HS-27A (cell line): Measurements from ENCODE around the gene TUBB4B.
A peak's percentile ranks its signal among the peaks of the same experiment; 100 is the strongest.
"Not testable (repeated sequence)": the region's sequence is repeated elsewhere in the genome, so short reads cannot be mapped to it uniquely, and the experiment has no call there.

Source experiments
- DNase-seq: peaks from one replicate; pipeline ENCODE4 v3.0.0-alpha.2; 2012; ENCODE audit warnings: low read depth, missing footprints

TUBB4B gene

DNA sequence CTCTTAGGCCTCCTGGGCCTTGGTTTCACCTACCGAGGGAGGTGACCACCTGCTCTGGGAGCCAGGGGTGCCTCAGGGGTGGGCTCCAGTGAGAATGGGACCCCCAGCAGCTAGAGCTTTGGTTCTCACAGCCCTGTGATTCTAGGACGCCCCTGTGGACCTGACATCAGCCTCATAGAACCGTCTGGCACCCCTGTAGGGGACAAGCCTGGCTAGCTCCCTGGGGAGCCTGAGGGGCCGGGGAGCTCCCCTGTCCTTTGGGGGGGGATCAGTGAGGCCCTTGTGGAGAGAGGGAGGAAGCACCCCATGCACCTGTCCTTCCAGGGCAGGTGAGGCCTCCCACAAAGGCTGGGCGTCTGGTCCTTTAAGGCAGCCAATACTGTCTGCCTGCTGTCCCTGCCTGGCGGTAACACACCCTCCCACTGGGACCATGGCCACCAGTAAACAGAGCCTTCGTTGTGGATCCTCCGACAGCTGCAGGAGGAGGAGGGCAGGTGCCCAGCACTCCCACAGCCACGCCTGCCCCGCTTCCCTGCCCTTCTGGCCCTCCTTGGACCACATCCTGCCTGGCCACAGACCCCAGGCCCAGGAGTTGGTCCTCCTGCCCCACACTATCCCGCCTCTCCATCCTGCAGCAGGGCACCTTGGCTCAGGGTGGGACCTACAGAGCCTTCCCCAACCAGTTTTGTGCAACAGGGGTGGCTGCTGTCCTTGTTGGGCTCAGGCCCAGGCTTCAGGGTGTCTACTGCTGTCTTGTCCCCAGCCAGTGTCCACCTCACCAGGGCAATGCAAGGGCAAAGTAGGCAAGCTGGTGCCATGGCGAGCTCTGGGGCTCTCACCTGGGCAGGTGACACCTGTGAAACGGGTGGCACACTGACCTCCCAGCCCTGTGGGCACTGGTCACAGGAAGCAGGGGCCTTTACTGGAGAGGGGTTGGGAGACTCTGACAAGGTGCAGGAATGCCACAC is 3.0 kb upstream of the TUBB4B start:
- no peak for DNase-seq

DNA sequence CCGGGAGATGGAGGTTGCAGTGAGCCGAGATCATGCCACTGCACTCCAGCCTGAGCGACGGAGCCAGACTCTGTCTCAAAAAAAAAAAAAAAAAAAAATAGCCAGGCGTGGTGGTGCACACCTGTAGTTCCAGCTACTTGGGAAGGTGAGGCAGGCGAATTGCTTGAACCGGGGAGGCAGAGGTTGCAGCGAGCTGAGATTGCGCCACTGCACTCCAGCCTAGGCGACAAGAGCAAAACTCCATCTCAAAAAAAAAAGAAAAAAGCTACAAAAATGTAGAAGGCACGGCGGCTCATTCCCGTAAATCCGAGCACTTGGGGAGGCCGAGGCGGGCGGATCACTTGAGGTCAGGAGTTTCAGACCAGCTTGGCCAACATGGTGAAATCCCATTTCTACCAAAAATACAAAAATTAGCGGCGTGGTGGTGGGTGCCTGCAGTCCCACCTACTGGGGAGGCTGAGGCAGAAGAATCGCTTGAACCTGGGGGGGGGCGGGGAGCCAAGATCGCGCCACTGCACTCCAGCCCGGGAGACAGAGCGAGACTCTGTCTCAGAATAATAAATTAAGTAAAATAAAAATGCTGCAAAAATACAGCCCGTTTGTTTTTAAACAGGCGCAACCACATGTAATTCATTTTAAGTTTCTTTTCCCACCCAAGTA is 1.4 kb upstream of the TUBB4B start:
- not testable (repeated sequence) for DNase-seq

DNA sequence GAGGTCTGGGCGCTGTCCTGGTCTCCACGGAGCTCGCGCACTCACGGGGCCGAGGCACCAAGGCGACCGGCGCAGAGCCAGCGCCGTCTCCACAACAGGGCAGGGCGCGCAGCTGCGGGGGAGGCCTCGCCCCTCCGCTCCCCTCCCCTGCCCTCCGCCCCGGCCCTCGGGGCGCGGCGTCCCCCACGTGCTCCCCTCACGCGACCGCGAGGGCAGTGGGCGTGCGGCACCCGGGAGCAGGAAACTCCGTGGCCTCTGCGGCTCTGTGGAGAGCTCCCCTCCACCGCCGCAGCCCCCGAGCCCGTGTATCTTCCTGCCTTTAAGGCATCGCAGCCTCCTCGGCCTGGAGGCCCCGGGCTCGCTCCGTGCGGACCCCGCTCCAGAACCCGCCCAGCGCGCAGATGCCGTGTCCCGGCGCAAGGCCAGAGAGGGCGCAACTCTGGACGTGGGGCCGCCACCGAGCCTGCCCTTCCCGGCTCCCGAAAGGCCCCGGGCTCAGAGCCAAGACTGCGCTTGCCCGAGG is 708 bp upstream of the TUBB4B start:
- peak; percentile 40 for DNase-seq

DNA sequence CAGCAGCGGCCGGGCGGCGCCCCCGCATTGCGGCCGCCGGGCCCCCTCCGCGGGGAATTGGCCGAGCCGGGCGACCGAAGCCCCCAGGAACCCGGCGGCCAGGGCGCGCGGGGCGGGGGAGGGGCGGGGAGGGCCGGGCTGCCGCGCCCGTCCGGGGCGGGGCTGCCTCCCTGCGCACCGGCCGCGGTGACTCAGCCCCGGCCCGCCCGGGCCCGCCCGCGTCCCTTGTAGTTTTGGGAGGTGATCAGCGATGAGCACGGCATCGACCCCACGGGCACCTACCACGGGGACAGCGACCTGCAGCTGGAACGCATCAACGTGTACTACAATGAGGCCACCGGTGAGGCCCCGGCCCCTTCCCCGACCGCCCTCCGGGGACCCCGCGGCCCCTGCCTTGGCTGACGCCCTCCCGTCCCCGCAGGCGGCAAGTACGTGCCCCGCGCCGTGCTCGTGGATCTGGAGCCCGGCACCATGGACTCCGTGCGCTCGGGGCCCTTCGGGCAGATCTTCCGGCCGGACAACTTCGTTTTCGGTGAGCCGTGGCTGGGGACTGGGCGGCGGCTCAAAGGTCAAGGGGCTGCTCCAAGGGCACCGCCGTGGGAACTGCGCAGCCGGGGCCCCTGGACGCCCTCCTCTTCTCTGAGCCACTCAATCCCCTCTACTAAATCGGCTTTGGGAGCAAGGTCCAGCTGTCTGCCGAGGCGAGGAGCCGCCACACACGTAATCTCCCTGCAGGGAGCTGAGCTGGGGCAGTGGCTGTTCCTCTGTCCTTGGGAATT is 592 bp downstream of the TUBB4B start:
- no peak for DNase-seq

DNA sequence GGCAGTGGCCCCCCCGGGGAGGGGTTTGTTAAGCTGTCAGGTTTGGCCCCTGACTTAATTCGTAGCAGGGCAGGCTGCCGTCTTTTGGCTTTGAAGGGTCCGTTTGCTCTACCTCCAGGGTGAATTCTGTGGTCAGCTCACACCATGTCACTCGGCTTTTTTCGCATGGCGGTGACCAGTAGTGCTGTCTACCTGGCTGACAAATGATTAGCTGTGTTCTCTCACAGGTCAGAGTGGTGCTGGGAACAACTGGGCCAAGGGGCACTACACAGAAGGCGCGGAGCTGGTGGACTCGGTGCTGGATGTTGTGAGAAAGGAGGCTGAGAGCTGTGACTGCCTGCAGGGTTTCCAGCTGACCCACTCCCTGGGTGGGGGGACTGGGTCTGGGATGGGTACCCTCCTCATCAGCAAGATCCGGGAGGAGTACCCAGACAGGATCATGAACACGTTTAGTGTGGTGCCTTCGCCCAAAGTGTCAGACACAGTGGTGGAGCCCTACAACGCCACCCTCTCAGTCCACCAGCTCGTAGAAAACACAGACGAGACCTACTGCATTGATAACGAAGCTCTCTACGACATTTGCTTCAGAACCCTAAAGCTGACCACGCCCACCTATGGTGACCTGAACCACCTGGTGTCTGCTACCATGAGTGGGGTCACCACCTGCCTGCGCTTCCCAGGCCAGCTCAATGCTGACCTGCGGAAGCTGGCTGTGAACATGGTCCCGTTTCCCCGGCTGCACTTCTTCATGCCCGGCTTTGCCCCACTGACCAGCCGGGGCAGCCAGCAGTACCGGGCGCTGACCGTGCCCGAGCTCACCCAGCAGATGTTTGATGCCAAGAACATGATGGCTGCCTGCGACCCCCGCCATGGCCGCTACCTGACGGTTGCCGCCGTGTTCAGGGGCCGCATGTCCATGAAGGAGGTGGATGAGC is 1.4 kb downstream of the TUBB4B start:
- DNase-seq = no peak

DNA sequence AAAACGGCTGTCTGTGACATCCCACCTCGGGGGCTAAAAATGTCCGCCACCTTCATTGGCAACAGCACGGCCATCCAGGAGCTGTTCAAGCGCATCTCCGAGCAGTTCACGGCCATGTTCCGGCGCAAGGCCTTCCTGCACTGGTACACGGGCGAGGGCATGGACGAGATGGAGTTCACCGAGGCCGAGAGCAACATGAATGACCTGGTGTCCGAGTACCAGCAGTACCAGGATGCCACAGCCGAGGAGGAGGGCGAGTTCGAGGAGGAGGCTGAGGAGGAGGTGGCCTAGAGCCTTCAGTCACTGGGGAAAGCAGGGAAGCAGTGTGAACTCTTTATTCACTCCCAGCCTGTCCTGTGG is 2.2 kb downstream of the TUBB4B start:
- DNase-seq = not testable (repeated sequence)

DNA sequence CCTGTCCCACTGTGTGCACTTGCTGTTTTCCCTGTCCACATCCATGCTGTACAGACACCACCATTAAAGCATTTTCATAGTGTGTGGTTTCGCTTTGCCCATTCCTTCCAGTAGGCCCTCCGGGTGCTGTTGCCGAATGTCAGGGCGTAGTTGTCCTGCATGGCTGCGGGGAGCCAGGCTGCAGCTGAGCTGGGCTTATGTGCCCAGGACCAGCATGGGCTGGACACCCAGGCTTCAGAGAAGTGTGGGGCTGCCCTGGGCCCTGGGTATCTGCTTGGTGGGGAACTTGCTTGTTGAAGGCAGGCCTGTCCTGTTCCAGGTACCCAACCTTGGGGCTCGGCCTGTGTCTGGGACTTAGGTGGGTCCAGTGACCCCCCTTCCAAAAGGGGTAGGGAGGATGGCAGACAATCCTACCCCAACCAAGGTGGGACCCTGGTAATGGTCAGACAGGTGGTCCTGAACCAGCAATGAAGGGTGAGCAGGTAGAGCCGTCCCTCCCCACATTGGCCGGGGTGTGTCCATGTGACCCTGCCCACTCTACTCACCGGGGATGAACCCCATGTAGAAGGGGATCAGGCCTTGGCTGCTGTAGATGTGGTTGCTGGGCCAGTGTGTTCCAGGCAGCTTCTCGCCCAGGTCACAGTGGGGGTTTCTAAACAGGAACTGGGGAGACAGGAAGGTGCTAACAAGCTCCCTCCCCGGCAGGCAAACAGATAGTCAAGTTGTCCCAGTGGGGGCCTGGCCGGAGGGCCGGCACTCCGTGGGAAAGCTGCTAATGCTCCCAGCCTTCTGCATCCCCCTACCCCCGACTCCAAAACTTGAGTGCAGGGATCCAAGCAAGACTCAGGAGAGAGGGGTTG is 2.8 kb downstream of the TUBB4B start:
- DNase-seq = no peak

DNA sequence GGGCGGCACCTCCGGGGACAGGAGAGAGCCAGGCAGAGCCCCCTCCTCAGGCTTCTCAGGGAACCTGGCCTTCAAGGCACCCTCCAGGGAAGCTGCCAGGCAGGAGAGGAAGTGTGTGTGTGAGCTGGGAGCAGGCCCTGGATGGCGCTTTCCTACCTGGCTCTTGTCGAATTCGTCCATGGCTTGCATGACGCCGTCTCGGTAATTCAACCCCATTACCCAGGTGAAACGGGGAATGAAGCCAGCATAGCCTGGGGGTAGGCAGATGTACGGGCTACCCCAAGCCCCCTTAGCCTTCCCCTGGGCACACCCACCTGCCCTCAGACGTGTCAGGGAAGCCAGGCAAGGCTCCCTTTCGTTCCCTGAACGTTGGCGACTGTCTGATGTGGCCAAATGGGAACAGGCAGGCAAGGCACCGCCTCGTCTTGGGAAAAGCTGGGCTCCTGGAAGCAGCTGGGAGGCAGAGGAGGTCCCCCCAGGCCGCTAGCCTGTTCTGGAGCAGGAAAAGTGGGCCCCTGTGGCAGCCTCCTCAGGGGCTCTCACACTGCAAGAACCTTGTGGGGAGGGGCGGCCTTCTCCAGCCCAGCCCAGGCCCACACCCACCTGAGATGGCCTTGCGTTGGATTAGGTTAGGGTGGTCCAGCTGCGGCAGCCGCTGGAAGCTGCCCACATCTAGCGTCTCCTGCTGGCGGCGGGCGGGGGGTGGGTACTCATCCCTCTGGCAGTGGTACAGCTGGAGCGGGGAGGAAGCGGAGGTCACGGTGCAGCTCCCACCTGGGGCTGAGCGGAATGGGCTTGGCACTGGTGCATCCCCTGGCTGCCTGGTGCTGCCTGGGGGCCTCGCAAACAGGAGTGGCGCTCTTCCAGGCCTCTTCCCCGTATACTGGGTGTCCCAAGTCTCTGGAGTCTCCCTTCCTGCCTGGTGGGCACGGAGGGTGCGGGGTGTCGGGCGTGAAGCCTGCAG is 3.7 kb downstream of the TUBB4B start:
- DNase-seq = no peak

DNA sequence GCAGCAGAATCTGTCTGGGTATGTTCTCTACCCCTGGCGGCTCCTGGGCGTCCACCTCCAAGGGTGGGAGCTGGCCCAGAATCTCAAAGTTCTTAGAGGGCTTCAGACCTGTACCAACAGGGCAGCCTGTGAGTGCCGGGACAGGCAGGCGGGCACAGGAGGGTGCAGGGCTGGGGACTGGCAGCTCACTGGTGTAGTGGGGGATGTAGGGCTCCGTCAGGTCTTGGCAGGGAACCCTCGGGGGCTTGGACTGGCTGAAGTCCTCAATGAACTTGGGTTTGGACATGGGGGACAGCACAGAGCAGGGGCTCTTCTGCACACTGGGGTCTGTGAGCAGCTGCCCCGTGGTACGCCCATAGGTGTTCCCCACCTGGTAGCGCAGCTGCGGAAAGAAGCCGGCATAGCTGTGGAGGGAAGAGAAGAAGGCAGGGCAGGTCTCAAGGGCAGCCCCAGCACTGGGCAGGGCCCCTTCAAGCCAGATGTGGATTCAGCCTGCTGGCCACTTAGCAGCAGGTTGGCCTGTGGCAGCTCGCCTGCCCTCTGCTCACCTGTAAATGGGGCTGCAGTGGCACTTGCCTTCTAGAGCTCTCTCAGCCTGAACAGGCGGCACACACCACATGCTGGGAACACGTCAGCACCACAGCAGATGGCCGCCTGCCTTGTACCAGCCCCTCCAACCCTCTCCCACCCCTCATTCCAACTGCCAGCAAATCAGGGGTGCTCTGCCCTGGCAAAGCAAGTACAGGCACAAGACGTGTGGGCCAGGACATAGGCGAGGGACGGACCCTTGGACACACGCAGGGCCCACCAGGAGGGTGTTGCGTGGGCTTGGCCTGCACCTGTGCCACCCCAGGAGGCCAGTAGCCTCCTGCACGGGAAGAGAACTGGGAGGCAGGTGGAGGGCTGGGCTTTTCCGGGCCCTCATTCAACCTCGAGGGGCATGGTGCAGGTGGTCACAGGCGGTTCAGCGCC is 4.6 kb downstream of the TUBB4B start:
- DNase-seq = no peak

DNA sequence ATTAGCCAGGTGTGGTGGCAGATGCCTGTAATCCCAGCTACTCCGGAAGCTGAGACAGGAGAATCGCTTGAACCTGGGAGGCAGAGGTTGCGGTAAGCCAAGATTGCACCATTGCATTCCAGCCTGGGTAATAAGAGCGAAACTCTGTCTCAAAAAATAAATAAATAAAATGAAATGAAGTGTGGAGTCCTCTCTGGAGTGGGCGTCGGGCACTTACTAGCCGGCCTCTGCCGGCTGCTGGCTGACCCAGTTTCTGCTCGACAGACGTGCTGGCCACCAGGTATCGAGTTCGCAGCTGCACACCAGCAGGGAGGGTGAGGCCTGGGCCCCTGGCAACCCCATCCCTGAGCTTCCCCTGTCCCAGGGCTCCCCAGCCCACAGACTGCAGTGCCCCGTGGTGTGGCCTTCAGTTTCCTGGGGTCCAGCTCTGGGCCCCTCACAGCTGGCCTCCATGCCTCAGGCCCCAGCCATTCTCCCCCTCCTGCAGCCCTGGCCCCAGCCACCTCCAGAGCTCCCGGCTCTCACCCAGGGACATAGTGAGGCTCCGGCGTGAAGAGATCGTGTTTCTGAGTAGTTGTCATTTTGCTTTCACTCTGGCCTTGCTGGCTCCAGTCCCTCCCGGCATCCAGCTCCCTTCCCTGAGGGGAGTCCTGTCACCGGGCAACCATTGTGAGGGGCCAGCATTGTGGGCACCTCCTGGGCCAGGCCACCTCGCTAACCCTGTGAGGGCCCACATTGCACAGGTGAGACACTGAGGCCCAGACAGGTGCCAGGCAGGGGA is 6.2 kb downstream of the TUBB4B start:
- DNase-seq = no peak

DNA sequence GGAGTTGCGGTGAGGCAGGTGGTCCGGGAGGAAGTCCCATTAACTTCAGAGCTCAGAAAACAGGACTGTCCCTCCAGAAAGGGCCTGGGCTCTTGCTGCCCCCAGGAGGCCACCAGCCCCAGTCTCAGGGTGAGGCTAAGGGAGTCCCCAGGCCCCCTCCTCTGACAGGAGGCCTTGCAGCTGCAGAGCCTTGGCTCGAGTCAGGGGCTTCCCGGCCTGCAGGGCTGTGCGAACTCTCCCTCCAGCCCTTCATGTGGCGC is 6.8 kb downstream of the TUBB4B start:
- DNase-seq = no peak

DNA sequence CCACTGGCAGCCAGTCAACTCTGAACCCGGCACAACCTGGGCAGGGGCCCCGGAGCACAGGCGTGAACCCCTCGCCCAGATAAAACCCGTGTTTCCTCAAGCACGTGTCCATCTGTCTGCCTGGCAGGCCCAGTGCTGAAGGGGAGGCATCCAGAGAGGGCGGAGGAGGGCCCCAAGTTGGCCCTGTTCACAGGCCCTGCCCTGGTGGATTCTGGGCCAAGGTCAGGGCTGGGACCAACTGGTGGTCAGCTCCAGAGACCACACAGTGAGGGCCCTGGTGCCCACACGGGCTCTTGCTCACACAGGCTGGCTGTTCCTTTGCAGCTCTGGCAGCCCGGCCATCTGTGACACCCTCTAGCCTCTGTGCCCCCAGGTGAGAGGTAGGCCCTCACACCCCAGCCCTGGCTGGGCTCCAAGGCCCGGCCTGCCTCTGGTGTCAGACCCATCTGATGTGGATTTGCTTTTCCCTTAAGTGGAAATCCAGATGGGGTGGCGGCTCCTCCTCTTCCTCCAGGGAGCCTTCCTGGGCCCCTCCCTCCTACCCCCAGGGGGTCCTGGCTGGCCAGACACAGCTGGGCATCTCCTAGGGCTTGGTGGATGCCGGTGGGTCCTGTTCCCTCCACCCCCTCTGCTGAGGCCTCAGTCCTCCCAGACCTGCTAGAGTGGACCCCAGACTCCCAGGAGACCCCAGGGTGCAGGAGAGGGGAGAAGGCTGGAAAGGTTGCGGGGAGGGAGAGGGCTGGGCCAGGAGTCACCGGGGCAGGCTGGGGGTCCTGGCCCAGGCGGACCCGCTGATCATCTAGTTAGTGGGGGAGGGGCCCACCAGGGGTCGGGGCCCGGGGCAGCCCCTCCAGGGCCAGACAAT is 9.5 kb downstream of the TUBB4B start:
- no peak for DNase-seq

DNA sequence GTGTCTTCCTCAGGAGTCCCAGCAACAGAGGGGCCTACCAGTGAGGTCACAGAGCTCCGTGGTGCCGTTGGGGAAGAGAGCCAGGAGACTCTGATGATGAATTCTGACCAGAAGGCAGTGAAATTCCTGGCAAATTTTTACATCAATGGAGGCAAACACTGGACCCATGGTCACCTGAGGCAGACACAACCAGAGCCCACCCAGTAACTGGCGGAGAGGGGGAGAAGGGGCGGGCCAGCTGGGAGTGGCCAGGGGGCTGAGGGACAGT is 10.0 kb downstream of the TUBB4B start, which contains the start of gene STPG3:
Gene STPG3, plus strand, starts transcription at position 93 of the 268 bp plus-strand sequence. Its CDS starts 1 bp downstream, at position 94.
- no peak for DNase-seq

DNA sequence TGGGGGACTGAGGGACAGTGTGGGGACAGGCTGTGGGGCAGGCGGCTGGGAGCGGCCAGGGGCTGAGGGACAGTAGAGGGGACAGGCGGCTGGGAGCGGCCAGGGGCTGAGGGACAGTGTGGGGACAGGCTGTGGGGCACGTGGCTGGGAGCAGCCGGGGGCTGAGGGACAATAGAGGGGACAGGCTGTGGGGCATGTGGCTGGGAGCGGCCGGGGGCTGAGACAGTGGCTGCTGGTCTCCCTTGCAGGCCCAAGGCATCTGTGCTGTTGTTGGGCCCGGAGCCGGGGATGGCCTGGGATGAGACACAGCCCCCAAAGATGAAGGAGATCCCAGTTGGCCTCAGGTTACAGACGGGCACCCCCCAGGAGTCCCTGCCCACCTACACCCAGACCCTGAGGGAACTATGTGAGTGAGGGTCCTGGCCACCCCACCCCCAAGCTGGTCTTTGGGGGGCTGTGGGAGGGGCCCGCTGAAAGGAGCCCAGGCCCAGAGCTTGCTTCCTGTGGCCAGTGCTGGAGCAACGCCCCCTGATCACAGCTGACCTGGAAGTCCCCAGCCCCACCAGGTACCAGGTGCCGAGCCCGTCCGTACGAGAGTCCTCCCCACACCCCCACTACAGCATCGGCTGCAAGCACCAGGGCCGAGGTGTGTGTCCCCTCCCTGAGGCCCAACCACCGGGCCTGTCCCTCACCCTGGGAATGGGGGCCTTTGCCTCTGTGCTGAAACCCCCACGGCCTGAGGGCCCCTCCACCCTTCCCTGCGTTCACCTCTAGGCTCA is 10.6 kb downstream of the TUBB4B start:
- DNase-seq = no peak
